Astrocyte (in vitro differentiated cells and primary cell): ENCODE data around the gene PIGN. TPM values are rescaled to one million over a fixed set of nuclear protein-coding genes. Genes with fewer than 3 reads are reported as not detected.

Source experiments
- DNase-seq: peaks from one replicate; pipeline ENCODE4 v3.0.0-alpha.2; 2010; ENCODE audit warnings: low read depth
- FAIRE-seq: peaks from 2 replicates; lab custom pipeline; 2011; peaks lifted over from hg19 to GRCh38; lab: Jason Lieb, UNC
- H2AFZ ChIP-seq: 2 replicates; pipeline ENCODE4 v1.6.0; 2012; ENCODE audit warnings: low read depth, low read length, inconsistent platforms
- H3K27ac ChIP-seq: 2 replicates; pipeline ENCODE4 v1.5.1; 2011; ENCODE audit warnings: low read depth, low read length, inconsistent platforms
- H3K27me3 ChIP-seq: 2 replicates; pipeline ENCODE4 v1.6.0; 2011; ENCODE audit warnings: low read length, inconsistent platforms; ENCODE audit not compliant: insufficient read depth
- H3K36me3 ChIP-seq: 2 replicates; pipeline ENCODE4 v1.5.1; 2011; ENCODE audit warnings: low read length, inconsistent platforms; ENCODE audit not compliant: insufficient read depth
- H3K4me1 ChIP-seq: 2 replicates; pipeline ENCODE4 v1.5.1; 2011; ENCODE audit warnings: low read length, inconsistent platforms; ENCODE audit not compliant: insufficient read depth
- H3K4me2 ChIP-seq: 2 replicates; pipeline ENCODE4 v1.6.0; 2012; ENCODE audit warnings: low read length, inconsistent platforms
- H3K4me3 ChIP-seq: 2 replicates; pipeline ENCODE4 v1.5.1; 2011; ENCODE audit warnings: low read depth, mild to moderate bottlenecking, low read length, inconsistent platforms; ENCODE audit not compliant: insufficient read depth
- H3K79me2 ChIP-seq: 2 replicates; pipeline ENCODE4 v1.6.0; 2012; ENCODE audit warnings: mild to moderate bottlenecking, low read length, inconsistent platforms; ENCODE audit not compliant: insufficient read depth
- H3K9ac ChIP-seq: 2 replicates; pipeline ENCODE4 v1.6.0; 2012; ENCODE audit warnings: mild to moderate bottlenecking, low read length, inconsistent platforms
- H3K9me3 ChIP-seq: 2 replicates; pipeline ENCODE4 v1.5.1; 2012; ENCODE audit warnings: low read depth, mild to moderate bottlenecking, low read length, inconsistent platforms; ENCODE audit not compliant: insufficient read depth
- H4K20me1 ChIP-seq: 2 replicates; pipeline ENCODE4 v1.6.0; 2012; ENCODE audit warnings: low read length, inconsistent platforms; ENCODE audit not compliant: insufficient read depth
- H3K27ac Mint-ChIP-seq: one replicate; pipeline ENCODE4 v1.8.0; 2021; ENCODE audit warnings: mild to moderate bottlenecking, mixed read lengths; ENCODE audit not compliant: unreplicated experiment
- H3K27me3 Mint-ChIP-seq: one replicate; pipeline ENCODE4 v1.8.0; 2021; ENCODE audit warnings: low read depth, mixed read lengths; ENCODE audit not compliant: unreplicated experiment
- H3K36me3 Mint-ChIP-seq: one replicate; pipeline ENCODE4 v1.8.0; 2021; ENCODE audit warnings: low read depth, mixed read lengths; ENCODE audit not compliant: unreplicated experiment
- H3K4me1 Mint-ChIP-seq: one replicate; pipeline ENCODE4 v1.8.0; 2021; ENCODE audit warnings: low read depth, mixed read lengths; ENCODE audit not compliant: unreplicated experiment
- H3K4me3 Mint-ChIP-seq: one replicate; pipeline ENCODE4 v1.8.0; 2021; ENCODE audit warnings: mild to moderate bottlenecking, moderate library complexity, mixed read lengths; ENCODE audit not compliant: unreplicated experiment
- H3K9me3 Mint-ChIP-seq: one replicate; pipeline ENCODE4 v1.8.0; 2021; ENCODE audit warnings: mild to moderate bottlenecking, mixed read lengths; ENCODE audit not compliant: unreplicated experiment
- CTCF ChIP-seq: IDR thresholded peaks from 2 replicates; pipeline ENCODE4 v1.5.1; 2011; ENCODE audit warnings: low read depth, mild to moderate bottlenecking, inconsistent platforms, low read length, moderate library complexity; ENCODE audit not compliant: insufficient read depth
- EZH2 ChIP-seq: IDR thresholded peaks from 2 replicates; pipeline ENCODE4 v1.6.1; 2012; ENCODE audit warnings: mild to moderate bottlenecking, low read length, inconsistent platforms; ENCODE audit not compliant: insufficient read depth
- total RNA-seq: library from RNA; stranded (reverse); gene quantifications from 2 replicates; pipeline ENCODE4 v1.2.1, GENCODE V29; 2021

Gene PIGN
- total RNA-seq, 1 donor from 2014 or later, result 20.0 TPM

- Mint-ChIP-seq H3K9me3 (peaks cover 4% of the 10 kb centered on the region), H3K4me1 (peaks cover 6% of the 10 kb centered on the region), H3K27me3 (no peaks in the 10 kb centered on the region), H3K4me3 (no peak overlapping the region), H3K36me3 (no peaks in the 10 kb centered on the region), H3K27ac (no peak overlapping the region)
- Histone ChIP-seq H3K27me3 (no peaks in the 10 kb centered on the region), H3K4me2 (no peak overlapping the region), H4K20me1 (no peaks in the 10 kb centered on the region), H3K27ac (no peak overlapping the region), H3K9ac (no peak overlapping the region), H3K36me3 (no peaks in the 10 kb centered on the region), H3K79me2 (no peaks in the 10 kb centered on the region), H3K4me1 (peaks cover under 1% of the 10 kb centered on the region), H3K9me3 (no peaks in the 10 kb centered on the region), H2AFZ (no peak overlapping the region), H3K4me3 (no peak overlapping the region)
- DNase-seq (no peak), FAIRE-seq (no peak)
- no peak for TF ChIP-seq EZH2
- no peak for TF ChIP-seq CTCF
These were observed 153.6 kb downstream of the PIGN start for GRCh38 chr18:62033207-62033606.

- DNase-seq (peak; percentile 41), FAIRE-seq (no peak)
- H3K36me3 Mint-ChIP-seq, result no peaks in the 10 kb centered on the region
- H3K27me3 Mint-ChIP-seq, result no peaks in the 10 kb centered on the region
- H3K27ac ChIP-seq, result no peak overlapping the region
- H3K9me3 Mint-ChIP-seq, result peaks cover 4% of the 10 kb centered on the region
- H3K4me1 Mint-ChIP-seq, result peaks cover 22% of the 10 kb centered on the region
- no peak overlapping the region for H2AFZ ChIP-seq
- H3K36me3 ChIP-seq, result no peaks in the 10 kb centered on the region
- H3K27ac Mint-ChIP-seq, result peak overlapping the region; percentile 8
- H3K4me3 ChIP-seq, result no peak overlapping the region
- H3K79me2 ChIP-seq, result no peaks in the 10 kb centered on the region
- no peak overlapping the region for H3K4me3 Mint-ChIP-seq
- no peaks in the 10 kb centered on the region for H4K20me1 ChIP-seq
- H3K9ac ChIP-seq, result no peak overlapping the region
- H3K27me3 ChIP-seq, result no peaks in the 10 kb centered on the region
- no peaks in the 10 kb centered on the region for H3K9me3 ChIP-seq
- no peak overlapping the region for H3K4me2 ChIP-seq
- H3K4me1 ChIP-seq, result no peaks in the 10 kb centered on the region
- TF ChIP-seq CTCF (no peak), EZH2 (no peak)
These were observed 156.5 kb downstream of the PIGN start for GRCh38 chr18:62030091-62030985.

- Mint-ChIP-seq H3K36me3 (no peaks in the 10 kb centered on the region), H3K27me3 (no peaks in the 10 kb centered on the region)
- no peak for DNase-seq
These were observed 158.1 kb downstream of the PIGN start for GRCh38 chr18:62028715-62029114.

More at GRCh38 chr18:62028715-62029114, 158.1 kb downstream of the PIGN start:
- no peak overlapping the region for H3K27ac Mint-ChIP-seq
- H3K27ac ChIP-seq, result no peak overlapping the region
- no peak overlapping the region for H3K4me3 Mint-ChIP-seq
- no peaks in the 10 kb centered on the region for H3K9me3 ChIP-seq
- FAIRE-seq, result no peak
- no peaks in the 10 kb centered on the region for H3K27me3 ChIP-seq
- H2AFZ ChIP-seq, result no peak overlapping the region
- no peak for TF ChIP-seq CTCF
- TF ChIP-seq EZH2, result no peak
- H3K4me1 Mint-ChIP-seq, result peaks cover 22% of the 10 kb centered on the region
- H3K9me3 Mint-ChIP-seq, result peaks cover 4% of the 10 kb centered on the region
- no peak overlapping the region for H3K4me2 ChIP-seq
- no peak overlapping the region for H3K9ac ChIP-seq
- no peaks in the 10 kb centered on the region for H3K36me3 ChIP-seq
- H3K4me3 ChIP-seq, result no peak overlapping the region
- no peaks in the 10 kb centered on the region for H3K79me2 ChIP-seq
- H4K20me1 ChIP-seq, result no peaks in the 10 kb centered on the region
- H3K4me1 ChIP-seq, result no peaks in the 10 kb centered on the region
